RWPE1 (cell line): Measurements from ENCODE around the gene MAP2K7.

Source experiments
- CTCF ChIA-PET: fragments of 350-600 bp; sonication (Branson Sonifier 250); formaldehyde crosslinking; extraction: SDS; loops from one replicate; lab custom pipeline; 2021; lab: Yijun Ruan, JAX
- POLR2A ChIA-PET: fragments of 400-600 bp; formaldehyde crosslinking; extraction: SDS; loops from one replicate; lab custom pipeline; 2020; ENCODE audit warnings: antibody characterized with exemption; ENCODE audit not compliant: low non-redundant PET; lab: Yijun Ruan, JAX
- DNase-seq: peaks from one replicate; pipeline ENCODE4 v3.0.0; 2012; ENCODE audit warnings: low spot score
- H3K27ac ChIP-seq: fragments of 450-650 bp; 2 replicates; pipeline ENCODE4 v1.5.1; 2017
- CTCF ChIP-seq: fragments of 450-650 bp; conservative IDR thresholded peaks from 2 replicates; pipeline ENCODE4 v1.5.1; 2017; ENCODE audit warnings: low read depth, mild to moderate bottlenecking

MAP2K7 gene

GRCh38 chr19:7942981-7943443 is 39.3 kb downstream of the MAP2K7 start:
- POLR2A ChIA-PET, result interaction anchor here (1.0 to 1.1 kb wide), 3 partner anchors 9 to 62 kb away, joined by 3 to 9 read pairs (median 6); partner anchors contain the start of genes ELAVL1 and MAP2K7
- CTCF ChIA-PET, result interaction anchor here (0.6 to 2.4 kb wide), 5 partner anchors 14 to 118 kb away, joined by 3 to 21 read pairs (median 4); no protein-coding TSS in a partner anchor
- no peak for TF ChIP-seq CTCF
- H3K27ac ChIP-seq, result peak overlapping the region; percentile 86
- no peak for DNase-seq

GRCh38 chr19:7943444-7944176 is 39.9 kb downstream of the MAP2K7 start, which contains the start of gene TIMM44:
Gene TIMM44, minus strand, starts transcription at chr19:7943666. Its CDS starts 15 bp downstream, at chr19:7943651.
- ChIA-PET CTCF (interaction anchor here (0.6 to 2.4 kb wide), 13 partner anchors 14 to 887 kb away, joined by 3 to 21 read pairs (median 4); no protein-coding TSS in a partner anchor), POLR2A (interaction anchor here (0.6 to 1.1 kb wide), 5 partner anchors 9 to 220 kb away, joined by 3 to 9 read pairs (median 6); partner anchors contain the start of genes ELAVL1 and MAP2K7)
- TF ChIP-seq CTCF, result no peak
- H3K27ac ChIP-seq, result peak within 1 kb of the TSS; percentile 86
- DNase-seq, result peak; percentile 99

- ChIA-PET POLR2A (interaction anchor here (0.5 to 1.1 kb wide), 6 partner anchors 8 to 219 kb away, joined by 3 to 9 read pairs (median 5); partner anchors contain the start of genes ELAVL1 and MAP2K7), CTCF (interaction anchor here (0.5 to 2.4 kb wide), 18 partner anchors 15 to 887 kb away, joined by 3 to 21 read pairs (median 4); no protein-coding TSS in a partner anchor)
- TF ChIP-seq CTCF, result peak; percentile 81
- H3K27ac ChIP-seq, result peak overlapping the region; percentile 86
- DNase-seq, result peak; percentile 85
These were observed 40.6 kb downstream of the MAP2K7 start for GRCh38 chr19:7944177-7944761.

GRCh38 chr19:7947939-7948338 is 44.3 kb downstream of the MAP2K7 start:
- CTCF ChIA-PET, result interaction anchor here (0.7 kb wide), 1 partner anchor 40 kb away, joined by 6 read pairs; no protein-coding TSS in a partner anchor
- no peak for TF ChIP-seq CTCF
- POLR2A ChIA-PET, result no interaction called here
- peak overlapping the region; percentile 10; the same call in 1 of the 2 replicates for H3K27ac ChIP-seq
- no peak for DNase-seq

GRCh38 chr19:7953060-7953459 is 49.4 kb downstream of the MAP2K7 start:
- no peak for TF ChIP-seq CTCF
- POLR2A ChIA-PET, result interaction anchor here (1.4 kb wide), 1 partner anchor 9 kb away, joined by 9 read pairs; the partner anchor contains the start of gene TIMM44
- CTCF ChIA-PET, result interaction anchor here (0.6 to 1.8 kb wide), 2 partner anchors 18 to 220 kb away, joined by 3 to 9 read pairs; no protein-coding TSS in a partner anchor
- peak overlapping the region; percentile 81 for H3K27ac ChIP-seq
- peak; percentile 37 for DNase-seq

- CTCF ChIA-PET, result interaction anchor here (0.7 to 1.8 kb wide), 2 partner anchors 17 to 47 kb away, joined by 4 to 9 read pairs; no protein-coding TSS in a partner anchor
- peak overlapping the region; percentile 81 for H3K27ac ChIP-seq
- POLR2A ChIA-PET, result no interaction called here
- no peak for TF ChIP-seq CTCF
- no peak for DNase-seq
These were observed 49.9 kb downstream of the MAP2K7 start for GRCh38 chr19:7953576-7953975.
